GM19463 (cell line): Measurements from ENCODE around the gene TMEM167A.

Experiments
- ATAC-seq: cut with Tn5 transposase; IDR thresholded peaks from one replicate; pipeline ENCODE4 v1.9.1; 2021; ENCODE audit warnings: mild to moderate bottlenecking, moderate library complexity; ENCODE audit not compliant: unreplicated experiment

Gene TMEM167A, protein sequence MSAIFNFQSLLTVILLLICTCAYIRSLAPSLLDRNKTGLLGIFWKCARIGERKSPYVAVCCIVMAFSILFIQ

DNA sequence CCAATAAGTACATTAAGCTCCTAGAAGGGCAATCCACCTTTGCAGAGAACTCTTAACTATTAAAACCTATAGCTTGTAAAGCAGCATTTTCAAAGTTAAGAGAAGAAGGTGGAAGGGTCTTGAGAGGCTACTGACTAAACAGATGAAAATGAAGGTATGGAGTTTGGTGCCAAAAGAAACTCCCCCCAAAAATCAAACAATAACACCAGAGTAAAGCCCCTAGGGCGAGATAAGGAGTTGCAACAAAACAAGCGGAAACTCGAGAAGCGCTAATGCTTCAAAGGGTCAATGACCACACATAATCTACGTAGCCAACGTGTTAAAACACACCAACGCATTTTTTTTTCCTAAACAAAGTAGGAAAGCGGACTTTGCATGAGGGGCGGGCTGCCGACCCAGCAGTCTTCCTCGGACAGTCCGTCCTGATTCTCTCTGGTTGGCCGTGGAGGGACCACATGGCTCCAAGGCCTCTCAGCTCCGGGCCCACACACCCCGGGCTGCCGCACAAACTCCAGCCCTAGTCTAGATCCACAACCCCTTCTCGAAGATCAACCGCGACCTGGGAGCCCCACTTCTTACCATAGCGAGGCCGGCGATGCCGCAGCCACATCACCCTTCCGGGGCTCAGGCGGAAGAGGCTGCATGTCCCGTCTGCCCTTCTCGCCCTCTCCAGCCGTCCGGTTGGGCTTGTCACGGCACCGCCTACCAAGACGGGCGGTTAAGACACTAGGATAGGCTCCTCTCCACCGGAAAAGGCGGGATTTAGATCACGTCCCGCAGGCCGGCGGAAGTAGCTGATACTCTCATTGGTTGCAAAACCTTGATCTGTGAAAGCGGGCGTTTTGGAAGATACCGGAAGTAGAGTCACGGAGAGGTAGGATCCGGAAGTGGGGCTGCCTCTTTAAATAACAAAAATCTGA, at the start of gene TMEM167A, which contains the start of gene XRCC4:
Gene TMEM167A, minus strand, starts transcription at position 653 of the 920 bp plus-strand sequence. Its CDS starts 71 bp downstream, at position 582.
Gene XRCC4, plus strand, starts transcription at position 806 of the 920 bp plus-strand sequence. CDS start 27,373 bp downstream, outside the sequence.
- ATAC-seq: peak; percentile 98

DNA sequence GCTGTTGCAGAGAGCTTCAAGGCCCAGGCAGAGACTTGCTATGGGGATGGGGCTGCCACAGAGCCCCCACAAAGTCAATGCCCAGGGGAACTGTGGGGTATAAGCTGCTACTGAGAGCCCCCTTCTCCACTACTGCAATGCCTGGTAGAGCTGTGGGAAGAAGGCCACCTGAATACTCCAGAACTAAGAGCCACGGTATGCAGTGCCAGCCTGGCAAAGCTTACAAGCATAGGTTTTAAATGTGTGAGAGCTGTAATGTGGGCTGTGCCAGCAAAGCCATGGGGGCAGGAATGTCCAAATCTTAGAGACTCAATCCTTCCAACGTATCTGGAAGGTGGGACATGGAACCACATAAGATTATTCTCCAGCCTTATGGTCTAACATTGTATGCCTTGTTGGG, 49.3 kb upstream of the TMEM167A start:
- ATAC-seq: no peak

DNA sequence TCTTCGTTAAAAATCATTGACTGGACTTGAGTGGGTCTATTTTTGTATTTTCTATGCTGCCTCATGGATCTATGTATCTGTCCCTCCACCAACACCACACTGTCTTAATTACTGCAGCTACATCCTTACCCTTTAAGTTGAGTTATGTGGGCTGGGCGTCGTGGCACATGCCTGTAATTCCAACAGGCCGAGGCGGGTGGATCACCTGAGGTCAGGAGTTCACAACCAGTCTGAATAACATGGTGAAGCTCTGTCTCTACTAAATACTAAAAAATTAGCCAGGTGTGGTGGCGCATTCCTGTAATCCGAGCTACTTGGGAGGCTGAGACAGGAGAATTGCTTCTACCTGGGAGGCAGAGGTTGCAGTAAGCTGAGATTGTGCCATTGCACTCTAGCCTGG, 48.4 kb upstream of the TMEM167A start:
- ATAC-seq: no peak

DNA sequence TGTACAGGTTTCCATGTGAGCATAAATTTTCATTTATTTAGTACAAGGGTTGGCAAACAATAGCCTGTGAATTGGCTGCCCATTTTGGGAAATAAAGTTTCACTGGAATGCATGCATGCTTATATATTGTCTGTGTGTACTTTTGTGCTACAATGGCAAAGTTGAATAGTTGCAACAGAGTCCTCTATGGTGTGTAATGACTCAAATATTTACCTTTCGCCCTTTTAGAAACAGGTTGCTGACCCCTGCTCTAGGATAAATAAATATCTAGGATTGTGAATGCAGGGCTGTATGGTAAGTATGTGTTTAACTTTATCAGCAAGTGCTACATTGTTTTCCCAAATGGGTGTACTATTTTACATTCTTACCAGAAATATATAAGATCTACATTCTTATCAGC, 47.4 kb upstream of the TMEM167A start:
- ATAC-seq: no peak

DNA sequence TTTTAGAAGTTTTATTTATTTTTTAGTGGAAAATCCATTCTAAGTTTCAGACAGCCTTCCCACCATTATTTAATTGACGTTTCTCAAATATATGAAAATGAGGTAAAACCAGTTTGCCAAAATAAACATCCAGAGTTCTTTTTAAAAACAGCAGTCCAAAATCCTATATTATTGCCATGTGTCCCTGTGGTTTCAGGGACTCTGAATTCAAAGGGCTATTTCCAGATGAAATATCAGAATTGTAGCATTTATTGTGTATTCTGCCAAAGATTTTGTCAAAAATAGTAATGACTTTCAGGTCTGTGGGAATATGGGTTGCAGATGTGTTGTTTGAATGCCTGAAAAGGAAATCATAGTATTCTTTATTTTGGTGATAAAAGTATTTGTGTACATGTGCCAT, 41.8 kb upstream of the TMEM167A start:
- no peak for ATAC-seq

DNA sequence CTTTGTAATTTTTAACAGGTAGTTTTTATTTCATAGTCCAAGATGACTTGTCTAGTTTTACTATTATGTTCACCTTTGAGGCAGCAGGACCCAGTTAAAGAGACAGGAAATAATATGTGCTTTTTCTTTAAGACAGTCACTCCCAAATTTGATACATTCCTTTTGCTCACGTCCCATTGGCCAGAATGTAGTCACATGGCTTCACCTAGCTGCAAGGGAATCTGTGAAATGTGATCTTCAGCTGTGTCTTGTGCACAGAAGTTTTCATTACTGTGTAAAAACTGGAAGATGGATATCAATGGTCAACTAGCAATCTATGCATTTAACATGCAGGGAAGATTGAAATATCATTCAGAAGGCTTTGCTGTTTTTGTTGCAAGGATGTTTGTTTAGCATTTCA, 41.3 kb upstream of the TMEM167A start:
- ATAC-seq: no peak

DNA sequence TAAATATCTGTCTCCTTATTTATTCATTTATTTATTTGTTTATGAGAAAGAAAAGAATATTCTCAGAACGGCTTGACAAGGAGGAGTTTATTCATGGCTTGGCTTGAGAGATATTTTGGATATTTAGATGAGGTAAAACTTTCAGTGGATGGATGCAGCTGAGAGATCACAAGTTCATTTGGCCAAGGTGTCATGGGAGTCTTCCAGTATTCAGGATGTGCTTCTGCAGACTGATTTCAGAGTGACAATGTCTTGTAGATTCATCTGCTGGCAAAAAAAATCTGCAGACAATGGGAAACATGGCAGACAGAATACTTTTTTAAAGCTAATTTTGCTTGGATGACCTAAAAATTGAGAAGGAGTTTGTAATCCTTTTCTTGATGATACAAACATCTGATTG, 38.6 kb upstream of the TMEM167A start:
- ATAC-seq: no peak

DNA sequence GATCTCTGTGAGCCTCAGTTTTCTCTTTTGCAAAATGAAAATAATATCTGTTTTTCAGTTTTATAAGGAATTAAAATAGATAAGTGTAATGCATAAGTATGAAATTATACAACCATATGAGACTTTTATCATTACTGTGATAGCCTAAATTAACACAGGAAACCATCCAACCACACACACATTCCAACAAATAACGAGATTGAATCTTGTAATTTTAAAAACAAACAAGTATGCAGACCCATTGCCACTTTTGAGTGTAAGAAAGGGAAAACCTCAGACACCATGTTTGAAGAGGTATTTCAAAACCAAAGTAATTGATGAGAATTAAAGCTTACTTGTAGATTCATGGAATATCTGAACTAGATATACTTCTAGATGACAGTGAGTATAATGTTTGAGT, 32.2 kb upstream of the TMEM167A start:
- ATAC-seq: no peak

DNA sequence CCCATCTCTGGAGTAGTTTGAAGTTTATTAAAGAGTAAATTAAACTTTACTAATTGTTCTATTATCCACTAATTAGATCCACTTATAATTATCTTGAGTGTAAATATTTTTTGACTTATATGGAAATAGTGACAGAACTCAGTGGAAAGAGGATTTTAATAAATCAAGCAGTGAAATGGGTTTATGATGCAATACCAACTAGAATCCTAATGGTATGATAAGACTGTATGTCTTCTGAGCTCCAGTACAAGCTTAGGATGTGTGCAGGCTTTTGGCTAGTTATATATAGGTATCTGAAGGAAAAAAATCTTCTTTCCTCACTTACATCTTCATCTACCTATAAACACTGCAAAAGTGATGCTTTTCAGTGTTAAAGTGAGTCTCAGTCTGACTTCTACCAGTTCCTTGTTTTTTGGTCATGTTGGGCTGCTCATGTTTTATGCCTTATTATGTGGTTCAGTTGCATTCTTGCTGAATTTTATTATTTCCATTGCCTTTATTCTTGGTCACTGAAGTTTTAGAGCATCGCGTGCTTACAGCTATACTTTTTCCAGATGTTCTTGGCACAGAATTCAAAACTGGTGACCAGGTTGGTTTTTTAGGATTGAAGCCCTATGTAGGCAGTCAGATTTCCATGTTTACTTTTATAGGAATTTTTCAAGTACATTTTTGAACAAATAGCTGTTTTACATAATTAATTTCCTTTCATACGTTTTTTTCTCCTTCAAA, 30.7 kb upstream of the TMEM167A start:
- no peak for ATAC-seq

DNA sequence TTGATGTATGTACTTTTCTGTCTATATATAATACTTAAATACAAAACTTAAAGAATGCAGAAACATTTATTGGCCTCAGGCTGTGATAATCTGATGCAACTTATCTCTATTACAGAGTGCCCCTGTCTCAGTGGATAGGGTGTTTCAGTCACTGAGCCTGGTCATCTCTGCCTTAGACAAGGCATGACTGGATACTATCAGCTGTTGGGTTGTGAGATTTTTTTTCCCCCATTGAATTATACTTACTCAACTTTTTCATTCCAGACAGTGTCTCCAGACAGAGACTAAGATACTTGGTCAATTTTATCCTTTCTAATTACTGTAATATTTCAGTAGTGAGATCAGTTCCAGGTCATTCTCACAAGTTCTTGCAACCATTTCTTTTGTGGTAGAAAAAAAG, 26.8 kb upstream of the TMEM167A start:
- ATAC-seq: no peak

DNA sequence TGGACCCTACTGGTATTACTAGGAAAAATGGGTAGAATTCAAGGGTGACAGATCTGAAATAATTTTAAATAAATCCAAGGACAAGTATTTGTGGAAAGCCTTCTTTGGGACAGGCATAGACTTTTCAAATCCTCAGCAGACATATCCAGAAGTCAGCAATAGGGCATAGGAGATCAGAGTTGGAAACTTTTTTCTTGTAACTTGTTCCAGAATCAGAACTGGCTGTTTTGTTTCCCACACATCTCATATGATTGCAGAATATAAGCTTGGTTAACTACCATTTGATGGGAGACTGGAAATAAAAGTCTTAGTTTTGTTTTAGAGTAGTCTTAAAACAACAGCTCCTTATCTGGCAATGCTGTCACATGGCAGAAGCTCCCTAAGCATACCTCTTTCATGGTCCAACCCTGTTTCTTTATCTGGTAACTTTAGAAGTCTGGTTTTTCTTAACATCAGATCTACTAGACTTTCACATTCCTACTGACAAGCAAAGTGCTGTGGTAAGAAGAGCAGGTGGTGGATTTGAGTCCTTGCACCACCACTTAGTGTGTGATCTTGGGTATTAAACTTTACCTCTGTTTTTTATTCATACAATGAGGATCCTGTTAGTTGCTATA, 25.3 kb upstream of the TMEM167A start:
- ATAC-seq: no peak

DNA sequence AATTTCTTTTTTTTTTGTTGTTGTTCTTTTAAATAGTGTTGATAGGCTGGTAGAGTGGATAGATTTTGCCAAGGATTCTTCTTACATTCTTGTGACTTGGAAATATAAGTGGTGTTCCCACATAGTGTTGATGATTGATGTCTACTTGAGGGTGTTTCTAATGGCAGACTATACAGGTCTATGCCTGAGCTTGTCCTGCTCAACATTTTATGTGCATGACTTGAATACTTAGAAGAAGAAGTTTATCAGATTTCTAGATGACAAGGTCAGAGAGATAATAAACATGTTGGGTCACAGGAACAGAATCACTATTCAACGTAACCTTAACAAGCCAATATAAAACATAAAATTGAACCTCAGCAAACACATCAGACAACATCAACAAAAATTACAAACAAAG, 24.3 kb upstream of the TMEM167A start:
- no peak for ATAC-seq

DNA sequence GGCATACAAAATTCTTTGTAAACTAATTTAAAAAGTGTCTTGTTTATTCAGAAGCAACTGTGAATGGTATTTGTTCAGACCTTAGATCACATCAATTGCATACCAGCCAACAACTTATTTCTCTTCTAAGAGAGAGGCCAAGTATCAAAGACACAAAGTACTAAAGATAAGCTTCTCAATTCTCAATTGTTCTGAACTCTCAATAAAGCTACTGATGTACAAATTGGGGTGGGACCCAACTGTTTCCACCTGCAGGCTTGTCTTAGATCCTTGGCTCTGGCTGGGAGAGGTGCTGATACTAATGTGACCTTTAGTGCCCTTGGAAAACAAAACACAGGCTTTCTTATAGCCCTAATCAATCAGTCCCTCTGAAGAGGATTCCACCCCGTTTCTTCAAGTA, 22.3 kb upstream of the TMEM167A start:
- no peak for ATAC-seq

DNA sequence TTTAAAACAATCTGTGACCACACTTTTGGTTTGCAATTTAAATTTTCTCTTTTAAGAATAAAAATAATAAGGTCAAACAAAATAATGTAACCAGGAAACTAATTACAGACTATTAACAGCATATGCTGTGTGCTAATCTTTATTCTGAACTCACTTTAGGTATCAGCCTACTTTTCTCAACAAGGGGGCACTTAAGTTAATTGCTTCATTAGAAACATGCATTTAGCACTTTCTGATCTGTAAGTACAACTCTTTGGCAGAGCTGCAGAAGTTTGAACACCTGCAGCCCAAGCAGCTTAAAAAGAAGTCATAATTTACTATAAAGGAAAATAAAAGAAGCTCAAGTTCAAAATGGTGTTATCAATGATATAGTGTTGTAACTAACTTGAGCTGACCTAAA, 21.8 kb upstream of the TMEM167A start:
- no peak for ATAC-seq

DNA sequence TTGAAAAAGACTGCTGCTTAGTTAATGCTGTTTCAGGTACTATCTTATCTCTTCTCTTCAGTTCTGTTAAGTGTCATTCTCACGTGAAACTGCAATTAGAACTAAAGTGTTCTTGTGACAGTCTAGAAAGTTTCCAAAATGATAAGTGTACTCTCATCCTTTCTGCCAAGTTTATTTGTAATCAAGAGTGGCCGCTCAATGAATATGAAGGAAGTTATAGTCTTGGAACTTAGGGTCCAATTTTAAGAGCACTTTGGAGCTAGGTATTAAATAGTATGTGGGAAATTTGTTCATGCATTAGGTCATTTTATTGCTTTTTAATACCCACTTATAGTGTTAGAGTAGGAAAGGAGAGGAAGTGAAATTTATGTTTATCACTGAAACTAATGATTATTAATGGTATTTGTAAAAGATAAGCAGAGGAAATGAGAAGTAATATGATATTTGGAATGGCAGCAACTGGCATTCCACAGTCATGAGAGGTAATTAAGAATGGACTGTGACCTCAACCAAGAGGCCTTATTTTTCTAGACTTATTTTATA, 20.6 kb upstream of the TMEM167A start:
- no peak for ATAC-seq

DNA sequence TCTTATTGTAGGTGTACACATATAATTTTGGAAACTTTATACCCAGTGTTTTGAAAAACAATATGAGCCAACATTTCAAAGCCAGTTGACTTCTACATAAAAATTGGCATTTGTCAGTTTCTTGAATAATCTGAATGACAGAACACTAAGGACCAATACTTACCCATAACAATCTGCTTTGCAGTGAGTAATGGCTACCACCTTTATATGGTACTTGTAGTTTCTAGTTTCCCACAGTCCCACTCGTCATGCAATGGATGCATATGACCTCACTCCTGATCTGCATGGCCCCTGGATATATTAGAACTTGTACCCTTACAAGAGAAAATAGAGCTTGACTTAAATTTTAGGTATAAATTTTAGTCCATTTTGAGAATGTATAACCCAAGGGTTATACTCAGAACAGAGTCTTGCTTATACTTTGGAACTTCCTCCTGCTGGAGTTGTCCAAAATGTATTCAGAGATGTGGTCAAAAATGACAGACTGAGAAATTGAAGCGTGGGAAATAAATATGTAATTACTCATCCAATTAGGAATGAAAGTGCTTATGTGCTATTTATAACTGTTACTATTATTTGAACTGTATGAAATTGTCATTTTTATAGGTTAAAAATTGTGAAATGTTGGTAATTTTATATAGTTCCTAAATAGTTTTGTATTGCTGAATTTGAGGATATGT, 19.6 kb upstream of the TMEM167A start:
- ATAC-seq: no peak

DNA sequence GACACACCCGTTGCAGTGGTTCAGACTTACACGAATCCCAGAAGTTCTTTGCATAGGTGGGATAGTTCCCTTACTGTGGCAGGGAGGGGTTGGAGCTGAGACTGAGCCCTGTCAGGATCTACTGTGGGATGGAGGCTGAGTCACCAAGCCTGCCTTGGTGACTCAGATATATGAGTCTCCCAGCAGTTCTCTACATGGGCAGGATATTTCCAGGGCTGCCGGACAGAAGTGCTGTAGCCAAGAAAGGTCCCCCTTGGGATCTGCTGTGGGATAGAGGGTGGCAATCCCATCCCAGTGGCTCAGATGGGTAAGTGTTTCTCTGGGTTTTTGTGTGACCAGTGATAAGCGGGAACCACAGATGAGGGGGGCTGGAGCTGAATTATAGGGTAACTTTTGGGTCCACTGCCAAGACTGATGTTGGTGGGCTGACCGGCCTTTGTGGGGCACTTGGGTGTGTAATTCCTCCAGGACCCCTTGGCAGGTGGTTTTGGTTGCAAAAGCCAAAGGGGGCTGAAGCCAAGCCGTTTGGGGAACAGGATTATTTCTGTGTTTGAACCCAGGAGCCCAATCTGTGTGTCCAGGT, 18.9 kb upstream of the TMEM167A start:
- no peak for ATAC-seq

DNA sequence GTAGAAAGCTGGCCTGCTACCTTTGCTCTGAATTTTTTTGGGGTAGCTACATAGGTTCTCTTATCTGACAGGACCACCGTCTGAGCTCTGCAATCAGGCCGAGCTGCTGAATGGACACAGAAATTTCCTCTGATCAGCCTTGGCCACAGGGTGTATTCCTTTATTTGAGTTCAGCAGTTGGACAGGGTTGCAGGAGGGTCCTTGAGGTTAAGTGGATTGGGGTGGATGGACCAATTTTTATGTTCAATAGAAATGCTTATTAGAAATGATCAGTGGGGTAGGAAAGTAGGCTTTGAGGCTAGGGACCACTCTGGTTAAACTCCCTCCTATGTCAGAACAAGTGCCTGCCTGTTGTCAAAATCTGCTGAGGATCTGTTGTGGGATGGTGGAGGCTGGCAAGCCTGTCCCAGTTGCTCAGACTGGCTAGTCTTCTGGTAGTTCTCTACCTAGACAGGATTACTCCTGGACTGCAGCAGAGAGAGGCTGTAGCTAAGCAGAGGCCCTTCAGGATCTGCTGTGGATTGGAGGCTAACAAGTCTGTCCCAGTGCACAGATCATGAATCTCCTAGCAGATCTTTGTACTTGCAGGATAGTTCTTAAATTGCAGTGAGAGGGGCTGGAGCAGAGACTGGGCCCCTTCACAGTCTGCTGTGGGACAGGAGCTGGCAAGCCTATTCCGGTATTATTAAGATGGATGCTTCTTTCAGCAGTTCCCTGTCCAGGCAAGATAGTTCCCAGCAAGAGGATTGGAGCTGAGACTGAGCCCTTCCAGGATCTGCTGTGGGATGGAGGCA, 18.2 kb upstream of the TMEM167A start:
- ATAC-seq: no peak

DNA sequence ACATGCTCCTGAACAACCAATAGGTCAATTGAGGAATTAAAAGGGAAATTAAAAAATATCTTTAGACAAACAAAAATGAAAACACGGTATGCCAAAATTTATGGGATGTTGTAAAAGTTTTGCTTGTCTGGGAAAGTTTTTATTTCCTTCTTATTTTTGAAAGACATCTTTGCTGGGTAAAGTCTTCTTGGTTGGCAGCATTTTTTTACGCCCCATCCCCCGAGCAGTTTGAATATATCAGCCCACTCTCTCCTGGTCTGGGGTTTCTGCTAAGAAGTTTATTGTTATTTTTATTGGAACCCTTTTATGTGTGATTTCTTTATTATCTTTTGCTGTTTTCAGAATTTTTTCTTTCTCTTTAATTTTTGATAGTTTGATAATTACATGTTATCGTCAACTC, 16.5 kb upstream of the TMEM167A start:
- no peak for ATAC-seq
